HG03520 (cell line): ENCODE data around the gene NAV2.

Experiments
- ATAC-seq: cut with Tn5 transposase; IDR thresholded peaks from one replicate; pipeline ENCODE4 v1.9.1; 2021; ENCODE audit warnings: mild to moderate bottlenecking, moderate library complexity; ENCODE audit not compliant: unreplicated experiment

The NAV2 gene

DNA sequence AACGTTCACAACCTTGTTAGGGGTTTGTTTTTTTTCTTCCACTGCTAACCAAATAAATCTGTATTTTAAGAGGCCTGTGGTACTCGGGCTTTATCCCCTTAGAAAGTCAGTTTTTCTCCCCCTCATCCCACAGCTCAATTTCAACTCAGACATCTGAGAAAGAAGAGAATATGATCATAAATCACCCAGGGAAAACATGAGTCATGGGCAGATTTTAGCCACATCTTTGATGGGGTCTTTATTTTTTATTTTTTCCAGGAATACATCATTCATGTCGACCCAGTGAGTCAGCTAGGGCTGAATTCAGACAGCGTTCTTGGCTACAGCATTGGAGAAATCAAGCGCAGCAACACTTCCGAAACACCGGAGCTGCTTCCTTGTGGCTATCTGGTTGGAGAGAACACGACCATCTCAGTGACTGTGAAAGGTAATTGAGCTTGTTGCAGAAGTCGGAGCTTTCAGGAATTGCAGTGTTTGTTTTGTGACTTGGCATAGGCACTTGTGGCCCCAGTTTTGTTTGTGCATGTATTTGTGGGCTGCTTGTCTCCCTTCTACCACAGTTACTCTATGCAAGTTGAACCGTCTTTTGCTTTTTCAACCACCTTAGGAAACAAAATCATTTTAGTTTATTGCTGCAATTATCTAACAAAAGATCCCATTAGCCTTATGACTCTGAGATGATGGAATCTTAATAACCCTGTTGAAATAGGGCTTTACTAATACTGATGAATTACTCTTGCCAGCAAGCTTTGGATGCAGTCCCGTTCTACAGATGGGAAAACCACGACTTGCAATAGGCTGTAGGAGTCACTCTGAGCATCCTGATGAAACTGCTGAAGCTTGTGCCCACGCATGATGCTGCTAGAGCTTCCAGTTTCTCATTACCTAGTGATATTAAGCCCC, 384.9 kb downstream of the NAV2 start:
- ATAC-seq, result no peak

DNA sequence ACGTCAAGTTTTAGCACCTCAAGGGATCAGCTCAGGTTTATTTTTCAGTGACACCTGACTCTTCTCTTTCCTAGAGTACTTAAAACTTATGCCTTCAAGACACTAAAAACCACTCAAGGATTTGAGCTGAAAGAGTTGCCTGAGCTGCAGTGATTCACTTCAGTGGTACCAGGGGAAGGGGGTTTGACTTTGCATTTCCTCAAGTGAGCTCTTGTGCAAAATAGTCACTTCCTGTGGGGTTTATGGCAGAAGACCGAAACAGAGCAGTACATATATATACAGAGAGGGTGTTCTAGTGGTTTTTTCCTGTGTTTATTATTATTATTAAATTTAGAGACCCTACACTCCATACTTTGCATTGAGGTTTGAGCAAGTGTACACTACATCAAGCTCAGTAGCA, 386.9 kb downstream of the NAV2 start:
- ATAC-seq, result no peak

DNA sequence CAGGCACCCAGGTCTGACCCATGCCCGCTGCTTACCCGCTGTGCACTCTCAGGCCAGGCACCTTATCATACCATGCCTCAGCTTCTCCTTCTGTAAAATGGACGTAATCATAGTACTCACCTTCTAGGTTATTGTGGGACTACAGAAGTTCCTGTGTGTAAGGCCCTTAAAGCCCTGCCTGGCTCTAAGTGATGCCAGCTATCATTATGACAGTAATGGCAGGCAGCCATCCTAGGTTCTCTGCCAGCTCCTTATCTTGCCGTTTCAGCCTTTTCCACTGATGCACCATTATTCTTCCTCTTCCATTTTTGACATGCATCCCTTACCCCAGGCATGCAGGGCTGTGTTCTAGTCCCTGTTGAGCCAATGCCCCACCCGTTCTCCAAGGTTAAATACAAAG, 389.8 kb downstream of the NAV2 start:
- no peak for ATAC-seq

DNA sequence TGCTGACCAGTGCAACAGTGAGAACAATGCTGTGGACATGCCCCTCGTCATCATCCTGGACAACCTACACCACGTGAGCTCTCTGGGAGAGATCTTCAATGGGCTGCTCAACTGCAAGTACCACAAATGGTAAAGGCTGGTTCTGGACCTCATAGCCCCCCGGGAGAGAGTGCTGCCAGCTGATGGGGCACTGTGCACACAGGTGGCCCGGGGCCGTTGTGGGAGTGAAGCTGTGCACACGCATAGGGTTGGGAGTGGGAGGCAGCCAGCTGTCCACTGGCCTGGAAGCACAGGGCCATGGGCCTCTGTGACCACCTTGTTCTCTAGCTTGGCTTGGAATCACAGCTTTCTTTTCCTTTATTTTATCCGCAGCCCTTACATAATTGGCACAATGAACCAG, 390.6 kb downstream of the NAV2 start:
- no peak for ATAC-seq

DNA sequence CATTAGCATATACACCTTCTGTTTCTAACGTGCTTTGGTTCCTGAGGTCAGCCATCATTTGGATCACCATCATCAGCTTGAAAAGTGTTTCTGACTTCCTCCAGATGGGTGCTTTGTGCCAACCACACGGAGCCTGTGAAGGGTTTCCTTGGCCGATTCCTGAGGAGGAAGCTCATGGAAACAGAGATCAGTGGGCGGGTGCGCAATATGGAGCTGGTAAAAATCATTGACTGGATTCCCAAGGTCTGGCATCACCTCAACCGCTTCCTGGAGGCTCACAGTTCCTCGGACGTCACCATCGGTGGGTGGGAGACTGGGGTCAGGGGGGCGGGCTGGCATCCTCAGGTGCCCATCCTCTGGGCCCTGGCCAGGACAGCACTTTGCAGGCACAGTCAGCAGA, 392.8 kb downstream of the NAV2 start:
- ATAC-seq, result no peak

DNA sequence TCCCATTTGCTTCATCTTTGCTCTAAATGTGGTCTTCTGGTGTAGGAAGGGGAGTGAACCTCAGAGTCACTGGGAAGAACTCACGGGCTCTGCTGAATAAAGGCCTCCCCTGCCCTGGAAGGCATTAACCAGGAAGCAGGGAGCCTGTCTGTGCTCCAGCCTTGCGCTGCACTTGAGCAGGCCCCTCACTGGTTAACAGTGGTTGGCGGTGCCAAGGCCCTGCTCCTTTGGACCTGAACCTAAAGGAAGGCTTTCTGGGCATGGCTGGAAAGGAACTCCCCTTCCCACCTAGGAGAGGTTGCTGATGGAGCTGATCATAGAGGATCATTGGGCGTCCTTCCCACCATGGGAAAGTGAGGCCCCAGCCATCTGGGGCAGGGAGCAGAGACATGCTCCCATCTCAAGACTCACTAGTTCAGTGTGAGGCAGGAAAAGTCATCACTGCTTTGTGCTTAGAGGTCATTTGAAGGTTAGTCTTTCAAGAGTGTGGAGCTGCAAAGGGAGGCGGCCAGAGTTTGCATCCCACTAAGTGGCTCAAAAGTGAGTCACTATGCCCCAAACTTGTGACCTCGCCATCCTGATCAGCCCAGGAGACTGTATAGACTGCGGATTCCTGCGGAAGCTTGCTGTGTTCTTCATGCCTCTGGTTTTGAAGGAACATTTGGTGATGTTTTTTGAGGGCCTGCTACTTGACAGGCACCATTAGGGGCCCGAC, 397.3 kb downstream of the NAV2 start:
- ATAC-seq, result no peak

DNA sequence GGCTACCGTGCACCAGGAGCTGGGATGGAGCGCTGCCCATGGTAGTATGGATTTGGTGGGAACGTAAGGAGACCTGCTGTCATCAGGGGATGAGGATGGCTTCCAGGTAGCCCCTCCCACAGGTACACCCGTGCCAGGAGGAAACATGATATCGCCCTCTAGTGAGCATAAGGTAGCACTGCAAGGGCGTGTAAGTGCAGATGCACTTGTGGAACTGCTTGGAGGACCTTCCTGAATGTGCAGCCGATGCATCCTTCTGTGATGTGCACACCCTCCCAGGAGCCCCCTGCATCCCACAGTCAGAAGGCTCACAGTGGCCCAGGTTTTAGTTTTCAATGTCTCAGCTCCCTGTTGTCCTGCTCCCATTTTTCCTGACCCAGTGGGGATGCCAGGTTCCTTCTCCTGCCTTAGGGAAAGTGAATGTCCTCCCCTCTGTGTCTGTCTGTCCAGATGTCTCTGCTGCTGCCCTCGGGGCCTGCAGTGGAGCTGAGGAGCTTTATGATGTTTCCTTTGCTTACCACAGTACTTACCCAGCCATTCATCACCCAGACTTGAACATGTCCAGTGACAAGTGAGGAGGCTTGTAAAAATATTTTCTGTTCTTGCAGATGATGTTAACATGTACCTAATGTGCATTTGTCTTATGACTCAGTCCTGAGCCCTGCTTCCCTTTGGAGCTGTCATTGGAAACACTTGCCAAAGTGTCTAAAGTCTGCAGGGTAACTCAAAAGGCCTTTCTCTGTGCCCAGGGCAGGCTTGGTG, 398.5 kb downstream of the NAV2 start:
- ATAC-seq, result peak; percentile 83

DNA sequence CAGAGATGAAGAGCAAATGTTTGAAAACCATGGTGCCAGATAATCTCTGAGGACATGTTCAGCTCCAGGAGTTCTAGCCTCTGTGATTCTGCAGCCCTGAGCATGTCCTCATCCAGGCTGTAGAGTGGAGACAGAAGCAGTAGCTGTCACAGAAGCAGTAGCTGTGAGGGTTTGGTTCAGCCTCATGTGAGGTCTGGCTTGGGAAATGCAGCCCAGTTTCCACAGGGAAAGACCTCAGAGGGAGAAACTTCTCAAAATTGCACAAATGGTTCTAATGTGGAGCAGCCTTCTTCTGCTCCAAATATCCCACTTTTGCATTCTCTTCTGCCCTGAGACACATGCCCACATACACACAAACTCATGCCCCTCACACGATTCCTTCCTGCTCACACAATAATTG, 399.2 kb downstream of the NAV2 start:
- ATAC-seq, result no peak

DNA sequence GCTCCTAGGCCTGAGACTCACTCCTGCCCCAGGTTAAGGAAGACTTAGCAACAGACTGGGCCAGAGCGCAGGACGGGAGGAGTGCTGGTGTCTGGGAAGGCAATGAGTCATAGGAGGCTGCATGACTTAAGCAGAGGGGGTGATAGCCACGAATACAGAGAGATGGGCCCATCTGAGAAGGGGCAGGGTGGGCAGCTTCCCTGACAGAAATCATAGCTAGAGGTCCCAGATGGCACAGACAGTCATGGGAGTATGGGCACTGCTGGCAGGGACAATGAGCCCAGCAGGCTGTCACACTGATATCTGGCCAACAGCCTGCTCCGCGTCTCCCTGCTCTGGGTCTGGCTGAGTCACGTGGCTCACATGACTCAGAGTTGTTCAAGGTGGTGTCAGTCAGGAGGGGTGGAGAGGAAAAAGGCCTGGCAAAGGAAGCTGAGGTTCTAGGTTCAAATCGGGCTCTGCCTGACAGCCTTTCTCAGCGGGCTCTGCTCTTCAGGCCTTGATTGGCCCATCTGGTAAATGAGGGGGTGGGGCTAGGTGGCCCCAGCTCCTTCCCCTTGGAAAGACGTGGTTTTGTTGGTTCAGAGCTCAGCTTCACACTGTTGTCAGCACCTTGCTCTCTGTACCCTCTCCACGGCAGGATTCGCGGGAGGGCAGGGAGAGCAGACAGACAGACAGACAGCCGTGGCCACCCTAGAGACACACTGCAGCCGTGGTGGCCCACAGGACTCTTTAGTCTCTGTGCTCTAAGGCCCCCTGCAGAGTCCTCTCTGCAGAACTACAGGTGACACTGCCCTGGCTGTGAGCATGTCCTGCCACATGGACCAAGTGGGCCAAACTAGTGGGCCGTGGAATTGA, 399.9 kb downstream of the NAV2 start:
- ATAC-seq, result no peak

DNA sequence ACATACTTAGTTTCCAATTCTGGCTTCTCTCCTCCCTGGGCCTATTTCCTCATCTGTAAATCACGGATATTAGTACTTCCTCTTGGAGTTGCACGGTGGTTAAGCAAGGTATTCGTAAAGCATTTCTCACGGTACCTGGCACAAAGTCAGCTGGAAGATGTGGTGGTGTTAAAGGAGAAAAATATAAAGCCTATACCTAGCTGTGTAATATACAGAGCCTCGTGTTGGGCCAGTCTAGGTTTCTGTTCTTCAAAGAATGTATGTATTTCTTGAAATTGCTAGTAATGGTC, 400.5 kb downstream of the NAV2 start:
- no peak for ATAC-seq

DNA sequence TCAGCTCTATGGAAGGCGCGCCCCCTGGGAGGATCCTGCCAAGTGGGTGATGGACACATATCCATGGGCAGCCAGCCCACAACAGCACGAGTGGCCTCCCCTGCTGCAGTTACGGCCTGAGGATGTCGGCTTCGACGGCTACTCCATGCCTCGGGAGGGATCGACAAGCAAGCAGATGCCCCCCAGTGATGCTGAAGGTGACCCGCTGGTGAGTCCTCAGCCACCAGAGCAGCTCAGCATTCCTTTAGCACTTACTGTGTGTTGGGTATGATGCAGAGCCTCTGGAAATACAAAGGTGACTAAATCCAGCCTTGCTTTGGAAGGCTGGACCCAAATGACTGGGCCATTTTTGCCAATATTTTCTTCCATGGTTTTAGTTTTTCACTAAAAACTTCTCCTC, 402.0 kb downstream of the NAV2 start:
- no peak for ATAC-seq

DNA sequence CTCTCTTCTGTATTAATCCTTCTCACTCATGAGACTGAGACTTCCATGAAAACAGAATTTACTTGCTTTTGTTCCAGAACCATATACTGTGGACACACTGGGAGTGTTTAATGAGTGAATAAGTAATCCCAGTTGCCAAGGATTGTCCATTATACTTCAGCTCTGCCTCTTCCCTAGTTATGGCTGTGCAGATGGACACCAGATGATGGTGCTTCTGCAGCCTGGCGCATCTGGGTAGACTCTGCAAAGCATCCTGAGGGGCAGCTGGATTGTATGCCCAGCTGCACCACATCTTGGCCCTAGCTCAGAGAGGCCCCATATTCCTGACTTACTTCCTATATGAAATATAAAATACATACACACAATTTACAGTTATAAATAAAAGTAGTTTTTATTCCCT, 404.2 kb downstream of the NAV2 start:
- no peak for ATAC-seq

DNA sequence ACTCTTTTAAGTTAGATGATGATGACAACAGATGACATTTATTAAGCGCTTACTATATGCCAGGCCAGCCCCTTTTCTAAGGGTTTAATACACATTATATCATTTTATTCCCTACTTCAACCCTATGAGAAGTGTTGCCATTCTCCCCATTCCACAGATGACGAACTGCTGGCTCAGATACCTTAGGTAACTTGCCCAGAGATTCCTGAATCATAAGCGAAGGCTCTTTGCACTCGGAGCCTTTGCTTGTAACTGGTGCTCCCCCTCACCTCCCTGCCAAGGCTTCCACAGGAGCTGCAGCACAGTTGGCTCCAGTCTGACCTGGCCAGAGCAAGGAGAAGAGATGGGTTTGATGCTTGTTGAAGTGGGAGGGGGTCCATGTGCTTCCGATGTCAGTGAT, 404.7 kb downstream of the NAV2 start:
- no peak for ATAC-seq

DNA sequence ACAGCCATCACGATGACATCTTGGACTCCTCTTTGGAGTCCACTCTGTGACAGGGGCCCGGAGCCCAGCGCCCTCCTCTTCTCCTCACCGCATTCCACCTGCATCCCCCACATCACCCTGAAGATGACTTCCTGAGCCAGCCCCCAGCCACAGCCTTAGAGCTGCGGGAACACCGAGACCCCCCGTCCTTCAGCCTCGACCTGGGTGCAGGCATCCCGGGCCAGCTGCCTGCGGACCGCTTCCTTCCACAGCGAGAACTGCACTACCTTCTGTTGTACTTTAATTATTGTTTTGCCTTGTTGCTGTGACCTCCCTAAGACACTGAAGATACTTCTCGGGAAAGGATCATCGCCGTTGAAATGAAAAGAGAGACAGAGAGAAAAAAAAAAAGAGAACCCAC, 405.6 kb downstream of the NAV2 start:
- no peak for ATAC-seq

DNA sequence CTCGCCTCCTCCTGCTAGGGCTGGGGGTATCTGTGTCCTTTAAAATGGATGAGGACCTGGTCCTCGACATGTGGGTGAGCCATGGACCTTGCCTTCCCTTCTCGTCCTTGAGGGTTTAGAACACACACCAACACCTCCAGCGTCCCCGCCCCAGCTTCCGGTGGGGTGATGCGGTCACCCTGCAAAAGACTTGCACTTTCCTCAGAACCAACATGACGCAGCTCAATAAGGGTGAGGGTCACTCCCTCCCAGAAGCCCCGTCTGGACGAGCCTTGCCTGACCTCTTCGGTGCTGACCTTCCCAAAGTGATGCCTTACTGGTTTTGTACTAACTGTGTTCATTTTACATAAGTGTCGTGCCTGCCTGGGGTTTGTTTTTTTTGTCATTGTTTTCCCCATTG, 406.7 kb downstream of the NAV2 start:
- no peak for ATAC-seq

DNA sequence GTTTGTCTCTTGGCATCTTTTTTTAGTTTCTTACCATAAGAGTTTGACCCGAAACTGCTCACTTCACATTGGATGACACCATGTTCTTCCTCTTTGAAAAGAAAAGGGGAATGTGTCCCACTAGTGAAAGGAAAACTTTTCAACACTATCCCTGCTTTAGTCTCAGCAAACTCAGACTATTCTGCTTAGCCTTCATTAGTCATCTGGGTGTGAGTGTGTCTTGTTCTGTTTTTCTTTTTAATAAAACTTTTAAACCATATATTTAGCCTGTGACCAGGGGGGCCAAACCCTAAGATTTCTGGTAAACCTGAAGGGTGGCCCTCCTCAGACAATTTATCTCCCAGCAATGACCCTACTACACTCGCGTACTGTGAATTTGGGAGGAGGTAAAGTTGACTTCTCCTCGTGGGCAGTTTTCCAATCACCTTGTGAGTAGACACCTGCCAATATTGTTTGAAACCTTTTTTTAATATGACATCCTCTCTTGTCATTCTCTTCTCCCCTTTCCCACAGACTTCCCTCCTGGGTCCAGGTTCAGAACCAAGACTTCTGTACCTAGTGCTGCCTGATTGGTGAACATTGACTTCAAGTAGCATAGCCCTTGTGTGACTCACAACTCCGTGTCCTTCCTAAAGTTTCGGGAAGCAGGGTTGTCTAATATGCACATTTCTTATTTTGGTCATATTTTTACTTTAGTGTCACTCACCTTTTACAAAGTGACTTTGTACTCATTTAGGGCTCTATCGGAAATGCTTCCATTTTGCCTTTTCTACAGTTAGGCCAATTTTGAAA, 407.7 kb downstream of the NAV2 start:
- no peak for ATAC-seq

DNA sequence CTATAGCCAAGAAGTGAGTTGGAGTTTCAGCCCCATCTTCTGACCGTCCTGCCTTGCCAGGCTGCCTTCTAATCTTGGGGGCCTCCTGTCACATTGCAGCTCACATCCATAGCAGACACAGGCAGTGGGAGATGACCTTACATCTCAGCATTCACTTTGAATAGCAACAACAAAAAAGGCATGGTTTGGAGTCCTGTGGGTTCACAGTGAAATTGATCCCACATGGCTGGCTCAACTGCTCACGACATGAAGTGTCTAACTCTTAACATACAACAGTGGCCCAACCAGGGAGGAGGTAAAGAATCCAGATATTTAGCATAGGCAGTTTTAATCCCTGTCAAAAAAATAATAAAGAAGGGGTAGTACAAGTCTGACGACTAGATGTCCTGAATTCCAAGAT, 409.5 kb downstream of the NAV2 start:
- no peak for ATAC-seq

DNA sequence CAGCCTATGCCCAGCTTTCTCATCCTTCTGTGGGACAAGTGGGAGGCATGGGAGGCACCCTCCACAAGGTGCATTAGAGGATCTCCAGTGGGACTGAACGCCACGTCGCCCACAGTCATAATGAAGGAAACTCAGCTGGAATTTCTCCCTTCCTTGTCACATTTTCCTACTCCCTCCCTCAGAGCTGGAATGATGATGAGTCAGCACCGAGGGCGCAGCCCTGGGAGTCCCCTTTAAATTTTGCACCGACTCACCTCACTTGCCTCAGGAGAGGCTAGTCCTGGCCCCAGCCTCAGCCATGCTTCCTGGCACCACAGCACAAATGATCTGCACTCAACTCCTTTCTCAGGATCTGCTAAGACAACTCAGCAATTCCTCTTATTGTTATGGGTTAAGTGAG, 413.3 kb downstream of the NAV2 start:
- no peak for ATAC-seq

DNA sequence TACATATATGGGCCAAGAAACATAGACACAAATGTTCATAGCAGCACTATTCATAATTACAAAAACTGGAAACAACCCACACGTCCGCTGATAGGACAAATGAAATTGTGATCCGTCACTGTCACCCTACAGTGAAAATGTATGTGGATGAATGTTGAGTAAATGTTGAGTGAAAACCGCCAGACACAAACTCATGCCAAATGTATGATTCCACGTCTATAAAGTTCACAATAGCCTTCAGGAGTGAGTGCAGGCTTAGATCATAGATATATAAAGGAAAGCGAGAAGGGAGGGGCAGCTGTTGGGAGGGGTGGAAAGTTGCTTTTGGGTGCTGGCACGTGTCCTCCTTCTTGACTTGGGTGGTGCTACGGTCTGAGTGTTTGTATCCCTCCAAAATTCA, 414.1 kb downstream of the NAV2 start:
- ATAC-seq, result no peak
